Activated CD8-positive, alpha-beta memory T cell treated with anti-CD3 and anti-CD28 coated beads, Interleukin-2, amount 50 U/mL, for 24 hours (primary cell): ENCODE measurements around the gene TALDO1.

Experiments
- DNase-seq: peaks from one replicate; pipeline ENCODE4 v3.0.0-alpha.2; 2020; ENCODE audit errors: extremely low read depth

TALDO1 gene

DNA sequence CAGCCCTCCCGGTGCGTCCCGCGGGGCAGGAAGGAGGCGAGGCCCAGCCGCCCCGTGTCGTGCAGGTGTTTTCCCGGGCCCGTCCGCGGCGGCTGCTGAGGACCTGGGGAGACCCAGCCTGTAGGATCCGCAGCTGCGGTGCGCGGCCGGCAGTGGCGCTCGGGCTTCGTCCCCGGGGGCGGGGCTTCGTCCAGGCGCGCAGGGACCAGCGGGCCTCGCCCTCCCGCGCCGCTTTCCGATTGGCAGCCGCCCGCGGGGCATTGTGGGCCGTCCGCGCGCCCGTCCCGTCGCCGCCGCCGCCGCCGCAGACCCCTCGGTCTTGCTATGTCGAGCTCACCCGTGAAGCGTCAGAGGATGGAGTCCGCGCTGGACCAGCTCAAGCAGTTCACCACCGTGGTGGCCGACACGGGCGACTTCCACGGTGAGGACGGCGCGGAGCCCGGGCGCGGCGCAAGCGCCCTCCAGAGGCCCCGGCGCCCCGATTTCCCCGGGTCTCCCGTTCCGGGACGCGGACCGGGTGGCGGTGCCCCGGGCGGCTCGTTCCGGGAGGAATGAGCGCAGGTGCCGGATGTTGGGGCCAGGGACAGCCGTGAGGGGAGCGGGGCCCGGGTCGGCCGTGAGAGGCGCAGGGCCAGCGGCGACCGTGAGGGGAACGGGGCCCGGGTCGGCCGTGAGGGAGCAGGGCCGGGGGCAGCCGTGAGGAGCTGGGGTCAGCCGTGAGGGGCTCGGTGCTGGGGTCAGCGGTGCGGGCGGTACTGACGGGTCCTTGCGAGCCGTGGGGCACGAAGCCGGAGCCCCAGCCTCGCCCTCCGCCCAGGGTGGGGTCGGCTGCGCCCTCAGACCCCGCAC lies at the start of gene TALDO1:
TSS of gene TALDO1 (plus strand) at position 307 of the 849 bp plus-strand sequence. CDS start at position 325, 18 bp downstream.
- DNase-seq = peak; percentile 54

DNA sequence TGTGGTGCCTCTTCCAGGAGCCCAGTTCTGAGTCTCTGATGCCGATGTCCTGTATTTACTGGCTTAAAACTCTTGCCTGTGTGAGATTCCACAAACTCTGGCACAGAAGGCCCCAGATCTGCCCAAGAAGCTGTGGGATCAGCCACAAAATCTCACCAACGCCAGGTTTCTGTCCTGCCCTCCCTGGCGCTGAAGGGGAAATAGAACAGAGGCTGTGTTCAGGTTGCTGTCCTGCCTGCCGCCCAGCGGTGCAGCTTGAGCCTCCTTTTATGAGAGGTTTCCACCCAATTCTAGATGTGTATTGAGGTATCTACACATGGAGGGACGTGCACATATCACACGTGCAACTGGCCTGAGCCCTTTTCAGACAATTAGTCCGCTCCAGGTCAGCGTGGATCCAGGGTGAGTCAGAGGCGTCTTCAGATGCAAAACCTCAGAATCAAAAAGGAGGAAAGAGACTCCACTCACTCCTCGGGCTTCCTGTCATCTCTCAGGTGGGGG lies 49.4 kb upstream of the TALDO1 start:
- DNase-seq = no peak

DNA sequence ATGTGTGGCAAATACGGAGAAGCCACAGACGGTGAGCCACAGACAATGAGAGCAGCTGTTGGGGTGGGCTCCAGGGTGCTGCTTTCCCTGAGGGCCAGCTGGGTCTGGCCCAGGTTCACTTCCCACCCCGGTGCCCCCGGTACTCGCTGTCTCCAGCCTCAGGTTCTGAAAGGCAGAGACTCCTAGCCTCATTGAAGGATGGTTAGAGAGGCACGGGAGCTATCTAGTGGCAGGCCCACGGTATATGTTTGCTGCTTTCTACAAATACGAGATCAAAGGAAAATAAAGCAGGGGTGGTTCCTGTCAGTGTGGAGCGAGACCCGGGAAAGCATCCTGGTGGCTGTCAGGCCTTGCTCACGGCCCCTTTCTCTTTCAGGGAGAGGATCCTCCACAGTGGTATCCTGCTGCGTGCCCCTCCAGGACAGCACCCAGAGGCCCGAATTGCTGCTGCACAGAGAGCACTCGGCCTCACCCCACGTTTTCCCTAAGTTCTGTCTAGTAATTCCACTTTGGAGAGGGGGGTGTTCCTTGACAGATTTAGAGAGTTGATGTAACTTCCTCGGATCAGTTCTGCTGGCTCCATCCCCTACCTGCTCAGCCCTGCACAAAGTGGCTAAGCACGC lies 48.7 kb upstream of the TALDO1 start:
- no peak for DNase-seq

DNA sequence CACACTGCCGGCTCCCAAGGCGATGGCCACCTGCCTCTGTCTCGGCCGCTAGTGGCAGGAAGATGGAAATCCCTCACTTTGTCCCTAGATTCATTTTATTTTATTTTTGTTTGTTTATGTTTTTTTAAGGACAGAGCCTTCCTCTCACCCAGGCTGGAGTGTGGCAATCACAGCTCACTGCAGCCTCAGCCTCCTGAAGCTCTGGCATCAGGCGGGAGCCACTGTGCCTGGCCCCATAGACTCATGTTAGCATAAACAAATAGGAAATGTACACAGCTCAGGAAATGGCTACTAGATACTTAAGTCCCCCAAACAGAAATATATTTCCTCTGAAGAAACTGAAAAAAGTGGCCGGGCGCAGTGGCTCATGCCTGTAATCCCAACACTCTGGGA lies 48.2 kb upstream of the TALDO1 start:
- DNase-seq = no peak

DNA sequence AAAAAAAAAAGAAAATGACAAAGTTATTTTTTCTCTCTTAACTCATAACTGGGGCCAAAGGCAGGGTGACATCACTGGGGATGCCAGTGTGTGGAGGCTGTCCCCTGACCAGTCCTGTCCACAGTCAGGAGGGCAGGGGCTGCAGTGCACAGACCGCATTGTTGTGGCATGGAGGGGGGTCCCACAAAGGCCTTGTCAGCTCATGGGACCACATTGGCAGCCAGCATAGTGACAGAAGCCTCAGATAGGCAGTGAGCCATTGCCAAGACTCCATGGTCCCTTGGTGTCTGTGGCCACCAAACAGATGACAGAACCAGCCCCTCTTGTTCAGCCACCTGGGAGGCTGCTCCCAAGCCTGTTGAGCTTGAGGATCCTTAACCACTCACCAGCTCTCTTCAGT lies 47.5 kb upstream of the TALDO1 start:
- DNase-seq = no peak

DNA sequence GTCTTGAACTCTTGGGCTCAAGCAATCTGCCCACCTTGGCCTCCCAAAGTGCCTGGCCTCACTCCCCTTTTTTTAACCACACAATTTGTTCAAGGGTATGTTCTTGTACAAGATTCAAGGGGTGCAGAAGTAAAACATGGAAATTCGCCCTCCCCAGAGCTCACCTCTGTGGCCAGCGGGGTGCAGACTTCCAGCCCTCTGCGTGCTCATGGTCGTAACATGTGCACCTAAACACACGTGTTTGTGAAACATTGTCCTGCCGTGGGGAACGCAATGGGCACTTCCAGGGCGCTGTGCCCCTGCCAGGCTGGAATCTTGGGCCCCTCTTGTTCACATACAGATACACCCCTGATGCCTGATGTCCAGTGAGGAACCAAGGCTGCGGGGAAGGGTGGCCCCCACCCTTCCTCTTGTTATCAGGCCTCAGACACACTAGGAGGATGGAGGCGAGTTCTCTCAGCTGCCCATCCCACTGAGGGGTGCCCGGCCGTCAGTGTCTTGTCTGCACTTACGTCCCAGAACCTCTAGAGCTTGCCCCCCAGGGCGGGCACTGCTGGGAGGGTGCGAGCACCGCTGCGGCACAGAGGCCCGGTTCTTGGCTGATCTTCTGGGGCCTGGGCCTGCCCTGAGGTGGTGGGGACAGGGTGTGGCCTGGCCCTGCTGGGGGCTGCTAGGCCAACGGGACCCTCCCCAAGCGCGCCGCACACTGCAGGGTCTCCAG lies 45.4 kb upstream of the TALDO1 start:
- DNase-seq = no peak

DNA sequence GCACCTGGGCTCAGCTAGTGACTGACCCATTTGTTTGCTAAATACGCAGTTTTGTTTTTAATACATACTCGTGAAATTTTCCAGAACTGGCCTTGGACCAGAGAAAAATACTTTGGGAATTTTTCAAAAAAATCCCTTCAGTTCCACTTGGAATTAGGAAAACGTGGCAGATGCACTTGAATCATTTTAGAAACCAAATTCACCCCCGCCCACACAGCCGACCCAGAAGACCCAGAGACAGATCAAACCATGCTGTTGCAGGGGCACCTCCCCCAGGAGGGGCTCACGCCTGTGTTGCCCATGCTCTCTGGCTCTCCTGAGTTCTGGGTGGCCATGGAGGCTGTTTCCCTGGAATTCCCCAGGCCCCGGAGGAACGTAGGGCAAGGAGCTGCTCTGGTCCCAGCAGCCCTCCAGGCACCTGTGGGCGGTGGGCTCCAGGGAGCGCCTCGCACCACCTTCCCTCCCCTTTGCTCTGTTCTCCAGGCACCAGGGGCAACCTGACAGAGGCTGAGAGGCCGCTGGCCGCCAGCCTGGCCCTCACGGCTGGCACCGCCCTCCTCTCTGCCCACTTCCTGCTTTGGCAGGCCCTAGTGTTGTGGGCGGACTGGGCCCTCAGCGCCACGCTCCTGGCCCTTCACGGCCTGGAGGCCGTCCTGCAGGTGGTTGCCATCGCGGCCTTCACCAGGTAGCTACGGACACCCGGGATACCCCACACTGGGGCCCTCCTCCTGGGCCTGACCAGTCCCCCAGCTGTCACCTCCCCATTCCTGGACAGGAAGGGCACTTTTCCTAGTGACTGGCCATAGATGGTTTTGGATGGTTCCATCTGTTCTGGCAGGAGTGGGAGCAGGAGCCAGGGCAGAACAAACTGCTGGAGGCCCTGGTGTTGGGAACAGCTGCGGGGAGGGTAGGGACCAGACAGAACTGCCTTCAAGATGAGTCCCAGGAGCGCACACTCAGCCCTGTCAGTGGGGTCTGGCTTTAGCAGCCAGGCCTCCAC lies 44.5 kb upstream of the TALDO1 start:
- no peak for DNase-seq

DNA sequence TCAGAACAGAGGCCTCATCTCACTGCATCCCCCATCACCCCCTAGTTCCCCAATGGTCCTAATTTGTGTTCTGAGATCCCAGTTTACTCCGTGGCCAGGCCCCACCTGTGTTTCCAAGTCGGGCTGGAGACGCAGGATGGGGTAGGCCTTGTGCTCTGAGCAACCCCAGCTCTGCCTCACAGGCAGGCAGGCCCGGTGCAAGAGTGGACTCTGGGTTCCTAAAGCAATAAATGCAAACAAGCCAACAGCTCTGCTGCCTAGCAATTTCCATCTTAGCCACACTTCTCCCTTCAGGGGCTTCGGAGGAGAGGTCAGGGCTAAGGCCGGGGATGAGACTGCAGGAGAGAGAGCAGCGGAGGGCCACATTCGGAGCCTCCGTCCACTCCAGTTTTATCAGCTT lies 43.8 kb upstream of the TALDO1 start:
- no peak for DNase-seq

DNA sequence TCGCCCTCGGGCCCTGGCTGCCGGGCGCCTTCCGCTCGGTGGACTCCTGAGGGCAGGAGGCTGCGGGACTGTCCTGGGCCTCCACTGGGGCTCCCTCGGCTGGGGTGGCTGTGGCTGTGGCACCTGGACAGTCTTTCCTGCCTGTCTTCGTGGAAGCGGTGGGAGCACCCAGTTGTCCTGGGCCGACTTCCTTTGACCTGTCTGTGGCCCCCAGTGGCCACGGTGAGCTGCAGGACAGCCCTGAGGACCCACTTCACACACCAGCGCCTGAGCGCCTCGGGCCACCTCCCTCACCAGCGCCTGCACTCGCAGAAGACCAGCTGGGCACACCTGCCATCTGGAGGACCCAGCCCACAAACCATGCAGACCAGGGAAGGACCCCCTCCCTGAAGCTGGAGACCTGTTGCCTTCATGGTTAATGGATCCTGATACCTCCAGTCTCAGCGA lies 43.0 kb upstream of the TALDO1 start:
- no peak for DNase-seq

DNA sequence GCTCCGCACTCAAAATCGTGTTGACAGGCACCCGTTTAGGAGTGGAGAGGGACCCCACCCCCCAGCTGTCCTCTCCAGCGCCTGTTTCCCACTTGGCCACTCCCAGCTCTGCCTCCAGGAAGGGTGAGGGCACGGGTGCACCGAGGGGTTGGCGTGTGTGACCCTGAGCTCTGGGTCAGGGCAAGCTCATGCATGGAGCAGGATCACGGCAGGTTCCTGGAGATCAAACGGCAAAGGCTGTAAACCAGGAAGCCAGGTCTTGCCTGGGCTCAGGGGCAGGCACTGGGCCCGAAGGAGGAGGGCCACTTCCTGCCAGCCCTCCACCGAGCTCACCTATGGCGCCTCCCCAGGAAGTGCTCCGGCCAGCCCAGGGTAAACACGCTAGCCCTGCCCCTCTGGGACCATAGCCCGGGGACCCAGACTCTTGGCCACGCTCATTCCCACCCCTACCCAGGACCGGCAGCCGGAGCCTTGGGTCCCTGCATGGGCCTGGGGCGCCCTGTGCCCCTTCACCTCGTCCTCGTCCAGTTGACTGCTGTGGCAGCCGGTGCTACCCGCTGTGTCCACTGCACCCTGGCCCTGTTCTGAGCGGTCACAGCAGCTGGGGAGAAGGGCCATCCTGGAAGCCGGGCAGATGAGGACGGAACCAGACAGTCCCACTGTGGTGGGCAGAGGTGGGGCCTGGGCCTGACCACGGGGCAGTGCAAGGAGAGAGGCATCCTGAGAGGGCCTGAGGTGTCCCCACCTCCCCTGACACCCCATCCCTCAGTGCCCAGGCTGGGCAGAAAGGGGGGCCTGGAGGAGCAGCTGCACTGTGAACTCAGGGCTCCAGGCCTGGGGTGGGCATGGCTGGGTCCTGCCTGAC lies 42.3 kb upstream of the TALDO1 start:
- no peak for DNase-seq

DNA sequence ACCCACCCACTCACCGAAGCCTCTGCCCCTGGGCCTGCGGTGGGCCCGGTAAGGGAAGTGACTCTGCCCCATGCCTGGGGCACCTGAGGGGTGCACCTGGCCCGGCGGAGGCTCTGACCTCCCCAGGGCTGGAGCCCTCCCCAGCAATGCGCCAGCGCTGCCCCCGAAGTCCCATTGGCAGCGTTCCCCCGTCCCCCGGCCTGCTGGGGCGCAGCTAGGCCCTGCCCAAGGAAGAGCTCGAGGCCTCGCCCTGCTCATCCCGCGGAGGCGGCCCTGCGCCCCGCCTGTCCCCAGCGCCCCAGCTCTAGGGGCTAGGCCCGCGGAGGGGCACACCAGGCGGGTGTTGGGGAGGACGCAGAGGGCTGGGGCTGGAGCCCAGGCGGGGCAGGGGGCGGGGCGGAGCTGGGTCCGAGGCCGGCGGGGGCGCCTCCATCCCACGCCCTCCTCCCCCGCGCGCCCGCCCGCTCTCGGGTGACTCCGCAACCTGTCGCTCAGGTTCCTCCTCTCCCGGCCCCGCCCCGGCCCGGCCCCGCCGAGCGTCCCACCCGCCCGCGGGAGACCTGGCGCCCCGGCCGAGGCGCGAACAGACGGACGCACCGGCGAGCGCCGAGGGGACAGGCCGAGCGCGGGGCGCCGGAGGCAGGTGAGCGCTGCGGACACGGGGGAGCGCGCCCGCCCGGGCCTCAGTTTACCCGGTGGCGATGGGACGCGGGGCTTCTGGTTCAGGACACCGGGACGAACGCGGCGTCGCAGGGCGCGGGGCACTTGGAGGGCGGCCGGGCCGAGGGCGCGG lies 41.4 kb upstream of the TALDO1 start, which contains the start of gene EPS8L2:
TSS of gene EPS8L2 (plus strand) at position 586 of the 793 bp plus-strand sequence. CDS start 3,177 bp downstream, outside the sequence.
- no peak for DNase-seq

DNA sequence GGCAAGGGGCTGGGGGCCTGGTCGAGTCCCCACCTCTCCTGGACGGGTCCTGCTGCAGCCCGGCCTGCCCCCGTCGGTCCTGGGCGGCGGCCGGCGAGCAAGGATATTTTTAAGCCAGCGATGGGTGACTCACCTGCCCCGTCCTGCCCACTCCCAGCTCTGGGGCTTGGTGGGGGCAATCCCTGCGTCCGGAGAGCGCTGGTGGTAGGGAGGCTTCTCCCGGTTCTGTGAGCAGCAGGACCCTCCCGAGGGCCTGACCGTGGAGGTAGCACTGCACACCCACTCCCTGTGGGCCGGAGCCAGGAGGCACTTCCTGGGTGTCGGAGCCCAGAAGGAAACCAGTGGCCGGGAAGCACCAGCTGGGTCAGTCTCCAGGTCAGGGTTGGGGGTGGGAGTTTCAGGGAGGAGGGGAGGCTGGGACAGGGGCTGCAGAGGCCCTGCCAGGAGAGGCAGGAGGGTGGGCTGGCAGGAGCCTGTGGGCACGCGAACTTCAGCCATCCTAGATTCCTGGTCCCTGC lies 40.8 kb upstream of the TALDO1 start:
- no peak for DNase-seq

DNA sequence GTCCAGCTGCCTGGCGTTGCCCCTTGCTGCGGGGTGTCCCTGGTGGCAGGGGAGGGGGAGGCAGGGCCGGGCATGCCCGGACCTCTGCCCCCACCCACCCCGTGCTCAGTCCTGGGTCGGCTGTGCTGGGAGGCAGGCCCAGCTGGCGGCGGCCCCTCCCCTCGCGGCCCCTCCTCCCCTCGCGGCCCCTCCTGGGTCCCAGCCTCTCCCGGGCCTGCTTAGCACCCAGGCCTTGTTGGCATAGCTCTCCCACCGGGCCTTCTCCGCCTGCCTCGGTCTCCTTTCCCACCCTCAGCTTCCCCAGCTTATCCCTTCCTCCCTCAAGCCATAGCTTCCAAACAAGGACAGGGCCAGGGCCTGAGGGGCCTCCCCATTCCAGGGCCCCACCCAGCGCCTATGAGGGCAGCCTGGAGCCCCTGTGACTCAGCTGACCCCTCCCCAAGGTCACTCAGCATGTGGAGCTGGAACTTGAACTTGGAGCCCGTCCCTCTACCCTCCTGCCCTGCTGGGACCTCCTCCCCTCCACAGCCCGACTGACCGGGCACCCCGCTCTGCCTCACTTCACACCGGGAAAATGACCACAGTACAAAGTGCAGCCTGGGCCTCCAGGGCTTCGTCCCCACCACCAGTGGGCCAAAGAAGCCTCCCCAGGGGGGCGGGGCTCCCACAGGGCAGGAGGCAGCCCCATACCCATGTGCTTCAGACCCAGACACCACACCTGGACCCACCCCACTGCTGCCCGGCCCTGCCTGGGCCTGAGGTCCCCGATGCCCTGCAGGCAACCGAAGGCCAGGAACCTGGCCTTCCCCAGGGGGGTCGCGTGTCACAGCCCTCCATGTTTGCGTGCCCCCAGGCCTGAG lies 40.1 kb upstream of the TALDO1 start:
- no peak for DNase-seq

DNA sequence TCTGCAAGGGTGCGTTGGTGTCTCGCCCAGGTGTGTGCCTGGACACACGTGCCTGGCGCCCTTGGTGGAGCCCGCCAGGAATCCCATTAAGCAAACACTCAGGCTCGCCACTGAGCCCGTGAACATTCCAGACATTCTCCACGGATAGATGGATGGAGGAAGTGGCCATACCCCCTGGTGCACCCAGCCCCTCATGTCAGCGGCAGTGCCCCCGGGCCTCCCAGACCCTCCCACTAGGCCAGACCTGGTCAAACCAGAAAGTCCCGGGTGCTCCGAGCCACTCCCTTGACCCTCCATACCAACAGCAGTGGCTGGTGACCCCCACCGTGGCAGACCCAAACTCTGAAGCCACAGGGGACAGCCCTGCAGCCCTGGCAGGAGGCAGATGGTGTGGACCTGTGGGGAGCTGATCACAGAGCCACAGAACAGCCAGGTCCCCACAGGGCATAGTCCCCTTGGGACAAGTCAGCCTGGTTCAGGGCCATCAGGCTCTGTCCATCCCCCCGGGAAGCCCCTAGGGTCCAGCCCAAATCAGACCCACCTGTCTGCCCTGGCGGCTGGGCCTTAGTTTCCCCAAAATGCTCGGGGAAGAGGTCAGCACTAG lies 39.3 kb upstream of the TALDO1 start:
- DNase-seq = no peak

DNA sequence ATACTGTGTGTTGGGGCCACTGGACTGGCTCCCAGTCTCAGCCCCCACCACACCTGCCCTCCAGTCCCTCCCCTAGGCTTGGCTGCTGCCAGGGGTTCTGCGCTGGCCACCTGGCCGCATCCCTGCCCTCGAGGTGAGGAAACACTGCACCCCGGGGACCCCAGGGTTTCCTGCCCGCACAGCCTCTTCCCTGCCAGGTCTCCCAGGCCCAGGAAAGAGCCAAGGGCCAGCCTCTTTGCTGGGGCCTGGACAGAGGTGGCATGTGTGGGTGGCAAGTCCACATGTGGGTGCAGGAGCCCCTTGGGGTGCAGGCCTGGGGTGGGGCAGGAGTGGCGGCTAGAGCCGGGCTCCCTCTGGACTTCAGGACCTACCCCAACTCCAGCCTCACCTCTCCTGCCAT lies 38.8 kb upstream of the TALDO1 start:
- DNase-seq = no peak

DNA sequence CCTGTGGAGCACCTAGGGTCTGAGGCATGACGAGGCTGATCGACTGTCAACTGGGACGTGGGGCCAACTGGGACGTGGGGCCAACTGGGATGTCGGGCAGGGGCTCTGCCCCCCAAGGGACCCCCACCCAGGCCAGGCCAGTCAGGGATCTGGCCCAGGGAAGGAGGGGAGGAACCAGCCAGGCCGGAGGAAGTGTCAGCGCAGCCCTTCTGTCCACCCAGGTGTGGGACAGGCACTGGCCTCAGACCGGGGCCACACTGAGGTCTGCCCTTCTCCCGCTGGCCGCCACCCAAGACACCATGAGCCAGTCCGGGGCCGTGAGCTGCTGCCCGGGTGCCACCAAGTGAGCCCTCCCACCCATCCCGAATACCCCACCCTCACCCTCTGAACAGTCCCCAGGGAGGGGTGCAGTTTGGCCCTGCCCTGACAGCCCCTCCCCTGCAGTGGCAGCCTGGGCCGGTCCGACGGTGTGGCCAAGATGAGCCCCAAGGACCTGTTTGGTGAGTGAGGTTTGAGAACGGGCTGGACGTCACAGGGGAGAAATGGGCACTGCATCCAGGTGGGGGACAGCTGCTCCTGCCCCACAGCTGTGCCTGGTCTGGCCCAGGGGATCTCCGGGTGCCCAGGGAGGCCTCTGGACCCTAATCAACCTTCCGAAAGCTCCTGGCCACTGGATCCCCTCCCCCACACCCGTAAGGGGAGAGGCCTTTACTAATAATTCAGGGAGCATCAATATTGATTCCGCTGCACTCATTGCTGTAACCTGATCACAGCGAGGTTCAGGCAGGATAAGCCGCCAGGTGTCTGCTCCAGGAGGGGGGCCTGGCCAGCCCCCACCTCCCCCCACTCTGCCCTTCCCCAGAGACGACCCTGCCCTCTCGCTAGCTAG lies 37.9 kb upstream of the TALDO1 start:
- no peak for DNase-seq

DNA sequence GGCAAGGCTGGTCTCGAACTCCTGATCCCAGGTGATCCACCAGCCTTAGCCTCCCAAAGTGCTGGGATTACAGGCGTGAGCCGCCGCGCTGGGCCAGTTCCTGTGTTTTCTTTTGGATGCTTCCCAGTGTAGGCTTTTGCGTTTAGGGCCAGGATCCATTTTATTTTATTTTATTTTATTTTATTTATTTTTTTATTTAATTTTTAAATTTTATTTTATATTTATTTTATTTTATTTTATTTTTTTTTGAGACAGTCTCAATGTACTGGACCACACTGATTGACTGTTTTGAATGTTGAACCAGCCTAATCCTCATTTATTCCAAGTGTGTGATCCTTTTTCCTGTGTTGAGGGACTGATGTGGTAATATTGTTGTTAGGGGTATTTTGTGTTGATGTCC lies 32.8 kb upstream of the TALDO1 start:
- DNase-seq = no peak
